H1 (cell line): ENCODE measurements around the gene POU2F2. TPM values are rescaled to one million over a fixed set of nuclear protein-coding genes. Genes with fewer than 3 reads are reported as not detected.

Experiments
- CTCF ChIA-PET: fragments of 300-600 bp; sonication (Branson Sonifier 250); formaldehyde crosslinking; loops from one replicate; lab custom pipeline; 2021; ENCODE audit not compliant: partially characterized antibody; lab: Charles Lee
- POLR2A ChIA-PET: fragments of 300-600 bp; sonication (Branson Sonifier 250); formaldehyde crosslinking; loops from one replicate; lab custom pipeline; 2021; ENCODE audit warnings: inconsistent platforms; ENCODE audit not compliant: partially characterized antibody; lab: Charles Lee
- DNase-seq, 2 experiments: peaks; one replicate each; pipeline versions ENCODE4 v3.0.0 to v3.0.0-alpha.2; 2010 to 2022; ENCODE audit warnings: low spot score in 2 of 2, low read depth in 1 of 2, mixed read lengths in 1 of 2
- FAIRE-seq: peaks from 2 replicates; lab custom pipeline; 2011; peaks lifted over from hg19 to GRCh38; lab: Jason Lieb, UNC
- H2AFZ ChIP-seq: 2 replicates; pipeline ENCODE4 v1.8.1; 2012; ENCODE audit warnings: low read length, inconsistent platforms
- H2AK5ac ChIP-seq: 2 replicates; pipeline ENCODE4 v1.6.1; 2013; ENCODE audit warnings: low read depth, low read length
- H2BK120ac ChIP-seq: replicated peaks from 2 replicates; pipeline ENCODE3; 2013; ENCODE audit warnings: low read depth, low read length, inconsistent platforms
- H2BK12ac ChIP-seq: 2 replicates; pipeline ENCODE4 v1.6.1; 2013; ENCODE audit warnings: low read depth, low read length
- H2BK15ac ChIP-seq: 2 replicates; pipeline ENCODE4 v1.6.1; 2013; ENCODE audit warnings: low read length
- H2BK20ac ChIP-seq: 2 replicates; pipeline ENCODE4 v1.6.1; 2013; ENCODE audit warnings: low read length
- H2BK5ac ChIP-seq: 2 replicates; pipeline ENCODE4 v1.6.1; 2013; ENCODE audit warnings: low read depth, low read length
- H3K14ac ChIP-seq: 2 replicates; pipeline ENCODE4 v1.6.1; 2013; ENCODE audit warnings: inconsistent platforms; ENCODE audit not compliant: insufficient read length
- H3K18ac ChIP-seq: 2 replicates; pipeline ENCODE4 v1.6.1; 2013; ENCODE audit warnings: low read length; ENCODE audit errors: extremely low read depth
- H3K23ac ChIP-seq: 2 replicates; pipeline ENCODE4 v1.6.1; 2013; ENCODE audit warnings: inconsistent platforms; ENCODE audit not compliant: insufficient read length
- H3K23me2 ChIP-seq: 2 replicates; pipeline ENCODE4 v1.6.1; 2013; ENCODE audit warnings: low read depth, low read length
- H3K27ac ChIP-seq: 2 replicates; pipeline ENCODE4 v1.6.1; 2011; ENCODE audit warnings: low read depth, low read length, inconsistent platforms
- H3K27me3 ChIP-seq, 4 experiments: replicated peaks in 1 of 4; 1 replicate in 1 of 4; 2 replicates in 3 of 4; pipeline versions ENCODE4 v1.6.1 to v1.8.1; 2011 to 2013; ENCODE audit warnings: low read length in 3 of 4, mild to moderate bottlenecking in 3 of 4, inconsistent platforms in 2 of 4, mixed read lengths in 2 of 4, moderate library complexity in 1 of 4; ENCODE audit not compliant: control insufficient read depth in 3 of 4, insufficient read depth in 3 of 4; ENCODE audit errors: extremely low read depth in 1 of 4
- H3K36me3 ChIP-seq, 4 experiments: 2 replicates each; pipeline versions ENCODE4 v1.6.1 to v1.8.1; 2011 to 2013; ENCODE audit warnings: mild to moderate bottlenecking in 4 of 4, low read length in 3 of 4, moderate library complexity in 2 of 4, control low read depth in 1 of 4, inconsistent platforms in 1 of 4; ENCODE audit not compliant: insufficient read depth in 4 of 4, control insufficient read depth in 2 of 4
- H3K4ac ChIP-seq: replicated peaks from 2 replicates; pipeline ENCODE3; 2013; ENCODE audit warnings: low read length, low read depth, mixed read lengths, inconsistent platforms; ENCODE audit not compliant: insufficient read length
- H3K4me1 ChIP-seq, 4 experiments: replicated peaks in 1 of 4; 1 replicate in 1 of 4; 2 replicates in 3 of 4; pipeline versions ENCODE4 v1.6.1 to v1.8.1; 2011 to 2013; ENCODE audit warnings: low read length in 3 of 4, inconsistent platforms in 2 of 4, mixed read lengths in 1 of 4; ENCODE audit not compliant: insufficient read depth in 4 of 4, control insufficient read depth in 3 of 4
- H3K4me2 ChIP-seq, 2 experiments: 2 replicates each; pipeline versions ENCODE4 v1.6.1 to v1.8.1; 2011 to 2013; ENCODE audit warnings: low read depth in 2 of 2, low read length in 2 of 2, control low read depth in 1 of 2, inconsistent platforms in 1 of 2, mild to moderate bottlenecking in 1 of 2; ENCODE audit not compliant: insufficient read depth in 1 of 2
- H3K4me3 ChIP-seq, 4 experiments: fragments of 200-600, 300-600 bp in 1 of 4; sonication (generic), shearing (Covaris generic), sonication (Bioruptor Twin) in 1 of 4; 2 replicates each; pipeline versions ENCODE4 v1.5.1 to v1.8.1; 2011 to 2016; ENCODE audit warnings: low read length in 4 of 4, low read depth in 3 of 4, control low read depth in 2 of 4, inconsistent platforms in 2 of 4, mild to moderate bottlenecking in 2 of 4, mixed read lengths in 1 of 4, moderate library complexity in 1 of 4; ENCODE audit not compliant: insufficient read depth in 2 of 4; ENCODE audit errors: extremely low read depth in 1 of 4
- H3K56ac ChIP-seq: replicated peaks from 2 replicates; pipeline ENCODE3; 2013; ENCODE audit warnings: low read depth, mild to moderate bottlenecking, mixed read lengths, low read length, inconsistent platforms; ENCODE audit not compliant: insufficient read length
- H3K79me1 ChIP-seq: 2 replicates; pipeline ENCODE4 v1.6.1; 2013; ENCODE audit warnings: low read depth, low read length, control low read depth
- H3K79me2 ChIP-seq, 2 experiments: 2 replicates each; pipeline versions ENCODE4 v1.6.1 to v1.8.1; 2012 to 2013; ENCODE audit warnings: low read length in 2 of 2, mild to moderate bottlenecking in 2 of 2, inconsistent platforms in 1 of 2; ENCODE audit not compliant: insufficient read depth in 2 of 2, control insufficient read depth in 1 of 2
- H3K9ac ChIP-seq, 4 experiments: replicated peaks in 1 of 4; 1 replicate in 1 of 4; 2 replicates in 3 of 4; pipeline versions ENCODE4 v1.6.1 to v1.8.1; 2011 to 2013; ENCODE audit warnings: low read depth in 3 of 4, low read length in 3 of 4, control low read depth in 2 of 4, mild to moderate bottlenecking in 2 of 4, moderate library complexity in 2 of 4, inconsistent platforms in 1 of 4; ENCODE audit errors: extremely low read depth in 1 of 4
- H3K9me3 ChIP-seq, 2 experiments: 2 replicates each; pipeline versions ENCODE4 v1.6.1 to v1.8.1; 2012 to 2013; ENCODE audit warnings: mild to moderate bottlenecking in 2 of 2, moderate library complexity in 2 of 2, control low read depth in 1 of 2, inconsistent platforms in 1 of 2, low read depth in 1 of 2, low read length in 1 of 2, mixed read lengths in 1 of 2; ENCODE audit not compliant: insufficient read depth in 2 of 2
- H4K20me1 ChIP-seq, 2 experiments: replicated peaks in 1 of 2; 2 replicates each; pipeline versions ENCODE3 to v1.8.1; 2011 to 2013; ENCODE audit warnings: inconsistent platforms in 2 of 2, low read length in 2 of 2, mild to moderate bottlenecking in 1 of 2; ENCODE audit not compliant: insufficient read depth in 2 of 2, control insufficient read depth in 1 of 2
- H4K5ac ChIP-seq: 2 replicates; pipeline ENCODE4 v1.6.1; 2013; ENCODE audit warnings: low read length, low read depth, mixed read lengths, inconsistent platforms; ENCODE audit not compliant: insufficient read length
- H4K8ac ChIP-seq: 2 replicates; pipeline ENCODE4 v1.8.0; 2013; ENCODE audit warnings: mild to moderate bottlenecking, moderate library complexity, low read length, inconsistent platforms; ENCODE audit not compliant: insufficient read depth; ENCODE audit errors: extremely low read depth
- H4K91ac ChIP-seq: replicated peaks from 2 replicates; pipeline ENCODE3; 2013; ENCODE audit warnings: low read length, mixed read lengths, inconsistent platforms; ENCODE audit not compliant: insufficient read length
- ASH2L ChIP-seq: fragments of 200-600, 300-600 bp; sonication (generic); IDR thresholded peaks from one replicate; pipeline ENCODE4 v1.7.1; 2017; ENCODE audit warnings: low read length
- CEBPB ChIP-seq: IDR thresholded peaks from 2 replicates; pipeline ENCODE4 v1.6.1; 2012; ENCODE audit warnings: low read depth, low read length
- CTBP2 ChIP-seq: IDR thresholded peaks from 2 replicates; pipeline ENCODE4 v1.7.0; 2011; ENCODE audit warnings: borderline replicate concordance, mild to moderate bottlenecking, moderate library complexity, mixed read lengths, low read length; ENCODE audit not compliant: insufficient read depth, insufficient read length
- EZH2 ChIP-seq: fragments of 200-600 bp; sonication (generic); IDR thresholded peaks from 2 replicates; pipeline ENCODE4 v1.7.1; 2012; ENCODE audit warnings: low read depth, mild to moderate bottlenecking, moderate library complexity, low read length, inconsistent platforms; ENCODE audit not compliant: severe bottlenecking
- HDAC2 ChIP-seq, 2 experiments: fragments of 300-600 bp in 1 of 2; sonication (generic) in 1 of 2; IDR thresholded peaks; 2 replicates each; pipeline ENCODE4 v1.6.1; 2011 to 2012; ENCODE audit warnings: low read depth in 2 of 2, low read length in 2 of 2, mild to moderate bottlenecking in 2 of 2, moderate library complexity in 2 of 2, borderline replicate concordance in 1 of 2, inconsistent platforms in 1 of 2
- JUN ChIP-seq: IDR thresholded peaks from 2 replicates; pipeline ENCODE4 v1.6.1; 2011; ENCODE audit warnings: low read depth, mild to moderate bottlenecking, improper control_type of control experiment, low read length
- POLR2A ChIP-seq, 2 experiments: IDR thresholded peaks; 1 replicate in 1 of 2; 2 replicates in 1 of 2; pipeline ENCODE4 v1.6.1; 2011; ENCODE audit warnings: low read depth in 2 of 2, low read length in 2 of 2, mild to moderate bottlenecking in 2 of 2; ENCODE audit errors: control extremely low read depth in 1 of 2
- POU5F1 ChIP-seq: IDR thresholded peaks from 2 replicates; pipeline ENCODE4 v1.6.1; 2011; ENCODE audit warnings: low read depth, mild to moderate bottlenecking, low read length, moderate library complexity
- RFX5 ChIP-seq: IDR thresholded peaks from 2 replicates; pipeline ENCODE4 v1.6.1; 2011; ENCODE audit warnings: low read depth, low read length, improper control_type of control experiment, borderline replicate concordance
- WGBS, 2 experiments: shearing (Covaris generic) in 1 of 2; methylation state at CpG; one replicate each; pipeline versions ENCODE4 v1.1.6 to v1.1.7; 2013 to 2015; ENCODE audit warnings: low lambda C conversion rate in 2 of 2, mixed read lengths in 2 of 2, inconsistent platforms in 1 of 2, low coverage in 1 of 2, missing lambda C conversion rate in 1 of 2; ENCODE audit not compliant: insufficient replicate concordance in 2 of 2, insufficient coverage in 1 of 2, insufficient read length in 1 of 2; ENCODE audit errors: extremely low coverage in 1 of 2, missing lambda C conversion rate in 1 of 2; 5-methylcytosine and 5-hydroxymethylcytosine counted together
- polyA plus RNA-seq, 7 experiments: library from polyadenylated mRNA; depleted of rRNA in 3 of 7; stranded (reverse) in 5 of 7; unstranded in 2 of 7; fragments of >200 nt in 5 of 7; fragments of 200-250 nt in 2 of 7; gene quantifications; 1 replicate in 5 of 7; 2 replicates in 1 of 7; 4 replicates in 1 of 7; pipeline versions ENCODE4 v1.2.1 to v1.2.3, GENCODE V29; 2011 to 2013; ENCODE audit warnings: missing spikeins in 2 of 7, mixed read lengths in 2 of 7
- total RNA-seq: library from RNA; stranded (reverse); fragmentation: NEBNext Ultra II Directional; extraction: Animal tissue kit (Norgen Biotek cat#: 25700); gene quantifications from 2 replicates; pipeline ENCODE4 v1.2.1, GENCODE V29; 2021
- TF ChIP-seq, protein P1 (sequence below): IDR thresholded peaks from 2 replicates; pipeline ENCODE4 v1.6.1; 2011; ENCODE audit warnings: low read depth, mild to moderate bottlenecking, low read length; ENCODE audit not compliant: insufficient read depth
- TF ChIP-seq, protein P2 (sequence below), 3 experiments: IDR thresholded peaks; 1 replicate in 2 of 3; 2 replicates in 1 of 3; pipeline versions ENCODE4 v1.5.1 to v1.6.1; 2011; ENCODE audit warnings: low read length in 3 of 3, mild to moderate bottlenecking in 3 of 3, inconsistent platforms in 2 of 3, low read depth in 1 of 3, moderate library complexity in 1 of 3; ENCODE audit not compliant: insufficient read depth in 1 of 3; ENCODE audit errors: control extremely low read depth in 1 of 3

The POU2F2 gene
- total and polyA plus RNA-seq, 2 of the 8 experiments (the other 6 are each of a cell fraction or from before 2014, with no cell fraction given): 5.0 to 6.1 TPM

DNA sequence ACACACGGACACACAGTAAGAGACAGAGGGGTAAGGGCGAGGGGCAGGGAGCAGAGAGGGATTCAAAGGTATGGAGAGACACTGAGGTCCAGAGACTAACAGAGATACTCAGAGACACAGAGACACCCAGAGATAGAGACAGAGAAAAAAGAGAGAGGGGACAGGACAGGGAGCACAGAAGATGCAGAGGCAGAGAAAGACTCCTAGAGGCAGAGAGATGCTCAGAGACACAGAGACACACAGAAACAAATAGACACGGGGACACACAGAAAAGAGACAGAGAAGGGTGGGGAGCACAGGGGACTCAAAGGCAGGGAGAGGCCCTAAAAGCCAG lies 45.4 kb upstream of the POU2F2 start:
- CTCF ChIA-PET: interaction anchor here (0.6 to 3.2 kb wide), 3 partner anchors 9 to 42 kb away, joined by 3 to 23 read pairs (median 3); no protein-coding TSS in a partner anchor
- no peak overlapping the region for H4K91ac ChIP-seq
- no peak overlapping the region for H4K8ac ChIP-seq
- H3K79me2 ChIP-seq: no peaks in the 10 kb centered on the region
- peaks cover 6% of the 10 kb centered on the region; the same call in 1 of the 2 replicates for H3K23me2 ChIP-seq
- no peak overlapping the region for H2BK5ac ChIP-seq
- no peaks in the 10 kb centered on the region for H3K36me3 ChIP-seq
- H3K23ac ChIP-seq: no peak overlapping the region
- 36% methylated on average over 3 of the region's 3 CpGs; no CpG with 5 or more reads in 1 of the 2 experiments for WGBS, 2 experiments
- no peak overlapping the region for H4K5ac ChIP-seq
- DNase-seq (no peak), FAIRE-seq (no peak)
- no peak overlapping the region; the same call in 1 of the 2 replicates for H2AK5ac ChIP-seq
- H2BK15ac ChIP-seq: no peak overlapping the region
- no peak overlapping the region for H3K9ac ChIP-seq
- H3K27ac ChIP-seq: no peak overlapping the region
- H2BK12ac ChIP-seq: no peak overlapping the region
- peaks cover 7 to 8% of the 10 kb centered on the region in 2 experiments for H4K20me1 ChIP-seq
- H2AFZ ChIP-seq: no peak overlapping the region
- H3K79me1 ChIP-seq: no peaks in the 10 kb centered on the region
- peaks cover 0 to 10% (median 7%) of the 10 kb centered on the region in 4 experiments; a peak in 5 of 7 replicates for H3K4me1 ChIP-seq
- no peak overlapping the region for H3K14ac ChIP-seq
- no peak overlapping the region for H2BK120ac ChIP-seq
- H3K4me3 ChIP-seq: peak overlapping the region in 3 of 4 experiments; percentile 10 to 79 (median 28); a peak in 3 of 8 replicates
- H3K18ac ChIP-seq: no peak overlapping the region
- H3K27me3 ChIP-seq: peaks cover 40 to 72% (median 64%) of the 10 kb centered on the region in 4 experiments
- H3K4me2 ChIP-seq: peak overlapping the region; percentile 66 to 95
- POLR2A ChIA-PET: no interaction called here
- no peak overlapping the region for H3K56ac ChIP-seq
- no peak overlapping the region for H3K4ac ChIP-seq
- H3K9me3 ChIP-seq: no peaks in the 10 kb centered on the region
- H2BK20ac ChIP-seq: no peak overlapping the region
- TF ChIP-seq HDAC2 (IDR thresholded peaks at IDR 0.05; ENCODE audit: borderline replicate concordance in 1 of 2, low read depth in 2 of 2, low read length in 2 of 2): no peak
- TF ChIP-seq POLR2A (IDR thresholded peaks at IDR 0.05; ENCODE audit: control extremely low read depth in 1 of 2, low read depth in 2 of 2, low read length in 2 of 2): no peak
- TF ChIP-seq, protein P1, sequence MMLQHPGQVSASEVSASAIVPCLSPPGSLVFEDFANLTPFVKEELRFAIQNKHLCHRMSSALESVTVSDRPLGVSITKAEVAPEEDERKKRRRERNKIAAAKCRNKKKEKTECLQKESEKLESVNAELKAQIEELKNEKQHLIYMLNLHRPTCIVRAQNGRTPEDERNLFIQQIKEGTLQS: no peak
- no peak for TF ChIP-seq ASH2L
- TF ChIP-seq POU5F1: no peak
- TF ChIP-seq, protein P2, sequence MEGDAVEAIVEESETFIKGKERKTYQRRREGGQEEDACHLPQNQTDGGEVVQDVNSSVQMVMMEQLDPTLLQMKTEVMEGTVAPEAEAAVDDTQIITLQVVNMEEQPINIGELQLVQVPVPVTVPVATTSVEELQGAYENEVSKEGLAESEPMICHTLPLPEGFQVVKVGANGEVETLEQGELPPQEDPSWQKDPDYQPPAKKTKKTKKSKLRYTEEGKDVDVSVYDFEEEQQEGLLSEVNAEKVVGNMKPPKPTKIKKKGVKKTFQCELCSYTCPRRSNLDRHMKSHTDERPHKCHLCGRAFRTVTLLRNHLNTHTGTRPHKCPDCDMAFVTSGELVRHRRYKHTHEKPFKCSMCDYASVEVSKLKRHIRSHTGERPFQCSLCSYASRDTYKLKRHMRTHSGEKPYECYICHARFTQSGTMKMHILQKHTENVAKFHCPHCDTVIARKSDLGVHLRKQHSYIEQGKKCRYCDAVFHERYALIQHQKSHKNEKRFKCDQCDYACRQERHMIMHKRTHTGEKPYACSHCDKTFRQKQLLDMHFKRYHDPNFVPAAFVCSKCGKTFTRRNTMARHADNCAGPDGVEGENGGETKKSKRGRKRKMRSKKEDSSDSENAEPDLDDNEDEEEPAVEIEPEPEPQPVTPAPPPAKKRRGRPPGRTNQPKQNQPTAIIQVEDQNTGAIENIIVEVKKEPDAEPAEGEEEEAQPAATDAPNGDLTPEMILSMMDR (IDR thresholded peaks at IDR 0.05; ENCODE audit: control extremely low read depth in 1 of 3, insufficient read depth in 1 of 3, low read depth in 1 of 3, low read length in 3 of 3): no peak
- TF ChIP-seq JUN: no peak
- TF ChIP-seq CTBP2: no peak
- no peak for TF ChIP-seq CEBPB
- TF ChIP-seq EZH2: no peak
- no peak for TF ChIP-seq RFX5
